Effector memory CD4-positive, alpha-beta T cell (primary cell): Measurements from ENCODE around the gene ASB2.
A peak's percentile ranks its signal among the peaks of the same experiment; 100 is the strongest.

Source experiments
- DNase-seq, 3 donors: peaks; one replicate each; pipeline ENCODE4 v3.0.0-alpha.2; 2020
- H3K27ac ChIP-seq: 2 replicates; pipeline ENCODE4 v1.7.0; 2013; ENCODE audit warnings: mild to moderate bottlenecking, low read length, moderate library complexity; ENCODE audit not compliant: insufficient read depth, poor library complexity, severe bottlenecking
- H3K27me3 ChIP-seq: replicated peaks from 2 replicates; pipeline ENCODE4 v1.7.0; 2013; ENCODE audit warnings: mild to moderate bottlenecking, low read length; ENCODE audit not compliant: insufficient read depth, control insufficient read depth, poor library complexity, severe bottlenecking
- H3K36me3 ChIP-seq: 2 replicates; pipeline ENCODE4 v1.7.0; 2013; ENCODE audit warnings: mild to moderate bottlenecking, low read length, moderate library complexity; ENCODE audit not compliant: control insufficient read depth, insufficient read depth
- H3K4me1 ChIP-seq: 2 replicates; pipeline ENCODE4 v1.7.0; 2013; ENCODE audit warnings: low read length, mild to moderate bottlenecking; ENCODE audit not compliant: control insufficient read depth, insufficient read depth, poor library complexity, severe bottlenecking
- H3K4me3 ChIP-seq: 2 replicates; pipeline ENCODE4 v1.7.0; 2013; ENCODE audit warnings: low read length, low read depth, mild to moderate bottlenecking; ENCODE audit not compliant: insufficient read depth, poor library complexity, severe bottlenecking
- H3K9me3 ChIP-seq: 2 replicates; pipeline ENCODE4 v1.7.0; 2013; ENCODE audit warnings: mild to moderate bottlenecking, low read length, moderate library complexity; ENCODE audit not compliant: control insufficient read depth

Gene ASB2

GRCh38 chr14:93941293-93941910, 35.0 kb downstream of the ASB2 start:
- Histone ChIP-seq H3K4me1 (peaks cover 11% of the 10 kb centered on the region), H3K36me3 (no peaks in the 10 kb centered on the region), H3K4me3 (no peak overlapping the region), H3K27ac (no peak overlapping the region), H3K27me3 (no peaks in the 10 kb centered on the region), H3K9me3 (no peaks in the 10 kb centered on the region)
- DNase-seq = no peak

DNA sequence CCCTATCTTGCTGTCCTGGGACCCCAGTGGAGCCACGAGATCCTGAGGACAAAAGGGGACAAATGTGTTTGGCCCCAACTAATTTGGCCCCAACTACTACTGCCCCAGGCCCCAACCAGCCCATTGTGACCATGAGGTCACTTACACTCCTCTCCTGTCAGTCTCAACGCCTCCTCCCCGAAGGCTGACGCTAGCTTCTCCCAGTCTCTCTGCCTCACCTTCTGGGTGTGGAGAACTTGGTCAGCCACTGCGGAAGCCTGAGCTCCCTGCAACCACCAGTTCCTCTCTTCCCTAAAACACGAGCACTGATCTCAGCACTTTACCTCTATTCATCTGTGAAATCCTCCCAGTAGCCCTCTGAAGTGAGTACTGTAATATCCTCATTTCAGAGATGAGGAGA, 35.9 kb downstream of the ASB2 start:
- no peak for DNase-seq

GRCh38 chr14:93939304-93940229, 36.8 kb downstream of the ASB2 start:
- peaks cover 11% of the 10 kb centered on the region for H3K4me1 ChIP-seq
- peak; percentile 78 to 83 (median 81) for DNase-seq
- H3K9me3 ChIP-seq = no peaks in the 10 kb centered on the region
- H3K27me3 ChIP-seq = no peaks in the 10 kb centered on the region
- peak overlapping the region; percentile 39 for H3K4me3 ChIP-seq
- no peak overlapping the region for H3K27ac ChIP-seq
- H3K36me3 ChIP-seq = no peaks in the 10 kb centered on the region

More for the DNA sequence above, 35.9 kb downstream of the ASB2 start:
- Histone ChIP-seq H3K27me3 (no peaks in the 10 kb centered on the region), H3K27ac (no peak overlapping the region), H3K4me3 (no peak overlapping the region), H3K4me1 (peaks cover 11% of the 10 kb centered on the region), H3K9me3 (no peaks in the 10 kb centered on the region), H3K36me3 (no peaks in the 10 kb centered on the region)

- H3K4me3 ChIP-seq = peak overlapping the region; percentile 39
- H3K36me3 ChIP-seq = no peaks in the 10 kb centered on the region
- H3K27ac ChIP-seq = no peak overlapping the region
These were observed 37.5 kb downstream of the ASB2 start for GRCh38 chr14:93938751-93939303.

DNA sequence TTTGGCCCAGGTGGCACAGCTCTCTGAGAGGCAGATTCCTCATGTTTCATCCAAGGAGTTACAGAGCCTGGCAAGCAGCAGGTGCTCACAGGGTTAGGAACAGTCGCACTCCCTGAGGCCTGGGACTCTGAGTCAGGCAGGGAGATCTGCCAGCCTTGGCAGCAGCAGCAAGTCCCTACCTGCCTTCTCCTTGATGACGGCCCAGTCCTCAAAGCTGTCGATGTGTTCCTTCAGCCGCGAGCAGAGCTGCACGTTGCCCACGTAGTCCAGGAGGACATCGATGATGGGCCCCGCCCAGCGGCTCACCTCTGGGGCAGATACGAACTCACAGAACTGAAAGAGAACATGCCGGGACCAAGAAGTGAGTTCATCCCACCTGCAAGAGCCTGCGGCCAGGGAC, 38.9 kb downstream of the ASB2 start:
- no peak overlapping the region for H3K4me3 ChIP-seq
- no peak overlapping the region for H3K27ac ChIP-seq
- no peaks in the 10 kb centered on the region for H3K36me3 ChIP-seq
- peaks cover 11% of the 10 kb centered on the region for H3K4me1 ChIP-seq
- DNase-seq = no peak
- no peaks in the 10 kb centered on the region for H3K27me3 ChIP-seq
- H3K9me3 ChIP-seq = no peaks in the 10 kb centered on the region

More at GRCh38 chr14:93938751-93939303, 37.5 kb downstream of the ASB2 start:
- no peaks in the 10 kb centered on the region for H3K9me3 ChIP-seq
- no peaks in the 10 kb centered on the region for H3K27me3 ChIP-seq
- DNase-seq = no peak
- peaks cover 11% of the 10 kb centered on the region for H3K4me1 ChIP-seq

DNA sequence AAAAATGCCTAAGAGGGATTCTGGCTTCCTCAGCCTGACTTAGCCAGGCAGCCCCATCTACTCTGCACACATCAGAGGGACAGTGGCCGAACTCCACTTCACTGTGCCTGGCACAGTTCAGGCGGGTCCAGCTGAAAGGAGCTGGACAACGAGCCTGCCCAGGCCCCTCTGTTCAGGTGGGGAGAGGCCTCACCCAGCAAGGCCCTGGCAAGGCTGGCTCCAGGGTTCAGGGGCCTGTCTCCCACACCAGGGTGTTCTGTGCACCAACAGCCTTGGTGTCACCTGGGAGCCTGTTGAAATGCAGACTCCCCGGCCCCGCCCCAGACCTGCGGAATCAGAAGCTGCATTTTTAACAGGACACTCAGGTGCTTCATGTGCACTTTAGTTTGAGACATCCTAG, 39.4 kb downstream of the ASB2 start:
- Histone ChIP-seq H3K4me1 (peaks cover 11% of the 10 kb centered on the region), H3K9me3 (no peaks in the 10 kb centered on the region), H3K36me3 (no peaks in the 10 kb centered on the region), H3K27me3 (no peaks in the 10 kb centered on the region), H3K4me3 (no peak overlapping the region), H3K27ac (no peak overlapping the region)
- DNase-seq = no peak

DNA sequence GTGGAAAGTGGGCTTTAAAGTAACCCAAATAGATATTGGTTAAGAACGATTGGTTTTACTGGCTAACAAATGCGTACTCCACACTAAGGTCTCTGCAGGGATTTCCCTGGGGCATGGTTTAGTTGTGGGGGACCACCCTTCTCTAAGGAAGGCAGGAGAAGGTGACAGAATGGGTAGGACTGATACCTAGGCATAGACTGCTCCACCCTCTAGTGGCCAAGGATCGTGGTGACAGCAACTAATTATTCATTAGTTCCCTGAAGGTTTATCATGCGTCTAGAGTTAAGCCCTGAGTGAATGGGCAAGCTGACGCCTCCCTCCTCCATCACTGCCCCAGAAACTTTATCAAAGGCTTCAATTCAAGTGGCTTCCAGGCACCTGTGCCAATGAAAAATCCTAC, 40.1 kb downstream of the ASB2 start:
- H3K27ac ChIP-seq = no peak overlapping the region
- no peak overlapping the region for H3K4me3 ChIP-seq
- H3K9me3 ChIP-seq = no peaks in the 10 kb centered on the region
- peaks cover 11% of the 10 kb centered on the region for H3K4me1 ChIP-seq
- no peaks in the 10 kb centered on the region for H3K36me3 ChIP-seq
- no peaks in the 10 kb centered on the region for H3K27me3 ChIP-seq
- DNase-seq = no peak

DNA sequence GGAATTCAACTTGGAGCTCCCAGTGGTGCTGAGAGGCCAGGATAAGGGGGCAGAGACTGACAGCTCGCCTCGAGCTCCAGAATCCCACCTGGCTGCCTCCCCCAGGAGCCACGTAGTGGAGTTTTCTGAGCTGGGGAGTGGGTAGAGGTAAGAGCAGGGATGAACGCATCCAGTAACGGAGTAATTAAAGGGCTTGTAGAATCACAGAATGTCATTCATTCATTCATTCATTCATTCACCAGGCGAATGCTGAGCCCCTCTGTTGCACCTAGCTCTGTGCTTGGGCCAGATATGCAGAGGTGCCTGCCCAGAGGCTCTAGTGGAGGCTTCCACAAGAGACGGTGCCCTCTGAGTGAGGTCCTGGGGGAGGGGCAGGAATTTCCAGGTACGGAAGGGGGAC, 41.2 kb downstream of the ASB2 start:
- H3K27ac ChIP-seq = no peak overlapping the region
- no peaks in the 10 kb centered on the region for H3K36me3 ChIP-seq
- no peak overlapping the region for H3K4me3 ChIP-seq
- H3K27me3 ChIP-seq = no peaks in the 10 kb centered on the region
- no peak for DNase-seq
- no peaks in the 10 kb centered on the region for H3K9me3 ChIP-seq
- H3K4me1 ChIP-seq = peaks cover 11% of the 10 kb centered on the region

DNA sequence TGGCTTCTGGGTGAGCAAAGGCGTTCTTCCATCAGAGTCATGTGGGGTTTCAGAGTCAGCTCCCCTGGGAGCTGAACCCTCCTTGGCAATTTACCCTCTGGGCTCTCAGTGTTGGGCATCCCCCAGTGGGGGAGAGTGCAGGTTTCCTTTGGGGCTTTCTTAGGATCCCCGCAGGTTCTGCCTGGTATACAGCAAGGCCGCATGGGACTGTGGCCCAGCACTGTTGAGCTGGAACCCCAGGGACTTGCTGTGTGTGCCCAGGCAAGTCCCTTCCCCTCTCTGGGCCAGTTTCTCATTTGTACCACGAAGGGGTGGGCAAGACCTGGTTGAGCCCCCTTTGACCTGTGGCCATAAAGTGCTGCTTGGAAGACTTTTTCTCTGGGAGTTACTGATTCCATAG, 43.7 kb downstream of the ASB2 start:
- Histone ChIP-seq H3K27ac (no peak overlapping the region), H3K4me1 (no peaks in the 10 kb centered on the region), H3K9me3 (no peaks in the 10 kb centered on the region), H3K36me3 (no peaks in the 10 kb centered on the region), H3K27me3 (no peaks in the 10 kb centered on the region), H3K4me3 (no peak overlapping the region)
- no peak for DNase-seq

DNA sequence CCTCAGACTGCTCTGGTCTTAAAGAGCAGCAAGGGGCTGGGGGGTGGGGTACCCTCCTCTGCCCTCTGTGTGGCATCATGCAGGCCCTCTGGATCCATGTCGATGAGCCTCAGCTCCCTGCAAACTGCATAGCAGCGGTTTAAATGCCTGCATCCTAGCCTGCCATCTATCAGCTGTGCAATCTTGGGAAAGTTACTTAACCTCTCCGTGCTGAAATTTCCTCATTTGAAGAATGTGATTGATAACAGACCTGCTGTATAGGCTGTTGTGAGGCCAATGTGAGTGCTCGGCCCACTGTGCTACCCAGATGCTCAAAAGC, 45.4 kb downstream of the ASB2 start:
- Histone ChIP-seq H3K27me3 (no peaks in the 10 kb centered on the region), H3K4me1 (no peaks in the 10 kb centered on the region), H3K4me3 (no peak overlapping the region), H3K36me3 (no peaks in the 10 kb centered on the region), H3K9me3 (no peaks in the 10 kb centered on the region), H3K27ac (no peak overlapping the region)
- no peak for DNase-seq
